OCI-LY1 (cell line): Measurements from ENCODE around the gene ST7.

Experiments
- H2AFZ ChIP-seq: fragments of 200-600 bp; sonication (generic), shearing (Covaris generic); 2 replicates; pipeline ENCODE4 v1.6.0; 2014; ENCODE audit warnings: antibody characterized with exemption, mild to moderate bottlenecking, low read length
- H3F3A ChIP-seq: fragments of 200-600 bp; sonication (generic), shearing (Covaris generic); 2 replicates; pipeline ENCODE4 v1.6.0; 2014; ENCODE audit warnings: mild to moderate bottlenecking, antibody characterized with exemption, low read length, moderate library complexity; ENCODE audit not compliant: insufficient read depth
- H3K27ac ChIP-seq: fragments of 200-600 bp; sonication (generic); 2 replicates; pipeline ENCODE4 v1.5.1; 2014; ENCODE audit warnings: low read length, mixed run types, mild to moderate bottlenecking, low read depth; ENCODE audit not compliant: poor library complexity, severe bottlenecking
- H3K27me3 ChIP-seq: fragments of 200-600 bp; sonication (generic); 2 replicates; pipeline ENCODE4 v1.6.0; 2014; ENCODE audit warnings: antibody characterized with exemption, mild to moderate bottlenecking, low read length, moderate library complexity; ENCODE audit not compliant: insufficient read depth
- H3K36me3 ChIP-seq: fragments of 200-600 bp; sonication (generic); 2 replicates; pipeline ENCODE4 v1.6.1; 2014; ENCODE audit warnings: mild to moderate bottlenecking, antibody characterized with exemption, low read length, moderate library complexity, mixed read lengths; ENCODE audit not compliant: insufficient read depth
- H3K4me1 ChIP-seq: fragments of 200-600 bp; sonication (generic); 2 replicates; pipeline ENCODE4 v1.5.1; 2014; ENCODE audit warnings: mild to moderate bottlenecking, low read length, moderate library complexity; ENCODE audit not compliant: insufficient read depth, severe bottlenecking
- H3K4me2 ChIP-seq: fragments of 200-600 bp; sonication (generic), shearing (Covaris generic); 2 replicates; pipeline ENCODE4 v1.6.1; 2014; ENCODE audit warnings: low read length
- H3K4me3 ChIP-seq: fragments of 200-600 bp; sonication (generic); 2 replicates; pipeline ENCODE4 v1.5.1; 2014; ENCODE audit warnings: low read length, low read depth, mild to moderate bottlenecking, mixed read lengths; ENCODE audit not compliant: poor library complexity, severe bottlenecking
- H3K79me2 ChIP-seq: fragments of 200-600 bp; shearing (Covaris generic); 2 replicates; pipeline ENCODE4 v1.6.1; 2016; ENCODE audit warnings: mixed run types, low read length, mixed read lengths; ENCODE audit not compliant: insufficient read depth
- H3K9ac ChIP-seq: fragments of 200-600 bp; sonication (generic), shearing (Covaris generic); 2 replicates; pipeline ENCODE4 v1.6.1; 2014; ENCODE audit warnings: mild to moderate bottlenecking, low read length, mixed read lengths
- H3K9me2 ChIP-seq: fragments of 200-600 bp; sonication (generic), shearing (Covaris generic); 2 replicates; pipeline ENCODE4 v1.6.1; 2014; ENCODE audit warnings: low read depth, mild to moderate bottlenecking, low read length, mixed read lengths
- H3K9me3 ChIP-seq: fragments of 200-600 bp; shearing (Covaris generic); 2 replicates; pipeline ENCODE4 v1.6.1; 2014; ENCODE audit warnings: low read length, mixed read lengths
- H4K20me1 ChIP-seq: fragments of 200-600 bp; sonication (generic), shearing (Covaris generic); 2 replicates; pipeline ENCODE4 v1.6.0; 2016; ENCODE audit warnings: mild to moderate bottlenecking, low read length; ENCODE audit not compliant: insufficient read depth
- CTCF ChIP-seq: fragments of 200-600 bp; sonication (generic), shearing (Covaris generic); IDR thresholded peaks from 2 replicates; pipeline ENCODE4 v1.5.1; 2017; ENCODE audit warnings: mild to moderate bottlenecking, antibody characterized with exemption, low read length, moderate library complexity, mixed read lengths
- EZH2 ChIP-seq: fragments of 200-600 bp; sonication (generic), shearing (Covaris generic); IDR thresholded peaks from 2 replicates; pipeline ENCODE4 v1.8.0; 2017; ENCODE audit warnings: borderline replicate concordance, mixed run types, mild to moderate bottlenecking, antibody characterized with exemption, low read length, moderate library complexity, mixed read lengths

ST7 gene

DNA sequence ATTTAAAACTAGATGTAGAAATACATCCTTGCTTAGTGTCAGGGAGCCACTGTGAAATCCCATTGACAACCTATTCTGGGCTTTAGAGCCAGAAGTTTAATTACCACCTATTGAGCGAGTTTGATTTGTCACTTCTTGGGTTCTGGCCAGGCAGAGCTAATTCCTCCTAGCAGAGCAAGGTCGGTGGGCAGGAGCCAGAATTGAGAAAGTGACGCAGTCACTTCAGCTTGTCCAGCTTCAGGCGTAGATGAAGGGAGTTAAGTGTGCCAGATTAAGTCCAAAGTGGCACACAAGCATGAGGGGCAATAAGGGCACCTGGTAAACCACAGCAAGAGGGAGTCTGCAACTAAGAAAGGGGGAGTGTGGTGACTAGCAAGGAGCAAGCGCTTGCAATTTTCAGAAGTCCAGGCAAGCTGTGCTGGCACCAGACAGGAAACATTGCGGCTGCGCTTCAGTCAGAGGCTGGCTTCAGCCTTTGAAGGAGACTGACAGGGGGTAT is 119.4 kb downstream of the ST7 start:
- H3K4me3 ChIP-seq = no peak overlapping the region
- H3K9ac ChIP-seq = no peak overlapping the region
- H3F3A ChIP-seq = no peaks in the 10 kb centered on the region
- H3K27ac ChIP-seq = no peak overlapping the region
- no peak overlapping the region for H3K4me2 ChIP-seq
- H3K9me3 ChIP-seq = no peaks in the 10 kb centered on the region
- no peak for TF ChIP-seq EZH2
- TF ChIP-seq CTCF = no peak
- H3K36me3 ChIP-seq = no peaks in the 10 kb centered on the region
- no peaks in the 10 kb centered on the region for H3K79me2 ChIP-seq
- H3K4me1 ChIP-seq = no peaks in the 10 kb centered on the region
- H2AFZ ChIP-seq = no peak overlapping the region
- no peaks in the 10 kb centered on the region for H4K20me1 ChIP-seq
- no peaks in the 10 kb centered on the region for H3K27me3 ChIP-seq
- H3K9me2 ChIP-seq = no peaks in the 10 kb centered on the region

- Histone ChIP-seq H3K9me3 (no peaks in the 10 kb centered on the region), H3K4me1 (no peaks in the 10 kb centered on the region), H3K36me3 (no peaks in the 10 kb centered on the region), H3K79me2 (no peaks in the 10 kb centered on the region), H3K4me3 (no peak overlapping the region), H3K27me3 (no peaks in the 10 kb centered on the region), H3K9ac (no peak overlapping the region), H3F3A (no peaks in the 10 kb centered on the region), H3K9me2 (no peaks in the 10 kb centered on the region), H4K20me1 (no peaks in the 10 kb centered on the region), H2AFZ (no peak overlapping the region), H3K27ac (no peak overlapping the region), H3K4me2 (no peak overlapping the region)
- TF ChIP-seq EZH2 (no peak), CTCF (no peak)
Measured at GRCh38 chr7:117074378-117074777, 121.1 kb downstream of the ST7 start.

DNA sequence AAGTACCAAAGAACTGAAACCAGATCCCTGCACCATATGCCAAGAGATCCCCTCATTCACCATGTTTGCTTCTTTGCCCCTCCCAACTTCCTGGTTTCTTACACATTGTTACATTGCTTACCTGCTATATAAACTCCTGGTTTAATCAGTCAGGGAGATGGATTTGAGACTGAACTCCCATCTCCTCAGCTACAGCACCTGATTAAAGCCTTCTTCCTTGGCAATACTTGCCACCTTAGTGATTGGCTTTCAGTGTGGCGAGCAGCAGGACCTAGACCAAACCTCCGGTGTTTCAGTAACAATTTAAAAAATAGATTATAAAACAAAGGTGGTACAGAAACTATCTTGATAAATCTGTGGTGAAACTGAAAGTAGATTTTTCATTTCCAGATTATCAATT is 122.6 kb downstream of the ST7 start:
- no peak overlapping the region for H2AFZ ChIP-seq
- no peak overlapping the region for H3K4me3 ChIP-seq
- H3K27ac ChIP-seq = no peak overlapping the region
- no peaks in the 10 kb centered on the region for H3K4me1 ChIP-seq
- no peaks in the 10 kb centered on the region for H3K9me3 ChIP-seq
- H3K79me2 ChIP-seq = no peaks in the 10 kb centered on the region
- H3K4me2 ChIP-seq = no peak overlapping the region
- H3K36me3 ChIP-seq = no peaks in the 10 kb centered on the region
- no peaks in the 10 kb centered on the region for H3F3A ChIP-seq
- H3K9ac ChIP-seq = no peak overlapping the region
- H3K9me2 ChIP-seq = no peaks in the 10 kb centered on the region
- H3K27me3 ChIP-seq = no peaks in the 10 kb centered on the region
- no peak for TF ChIP-seq EZH2
- TF ChIP-seq CTCF = no peak
- H4K20me1 ChIP-seq = no peaks in the 10 kb centered on the region
